HEK293 (cell line): ENCODE measurements around the gene CFHR3.

Experiments used
- MYNN ChIP-seq: fragments of 450-650 bp; formaldehyde crosslinking; IDR thresholded peaks from 2 replicates; pipeline ENCODE4 v1.5.1; 2016; ENCODE audit warnings: missing biosample characterization, missing genetic modification characterization, borderline replicate concordance
- YY1 ChIP-seq: fragments of 450-650 bp; formaldehyde crosslinking; IDR thresholded peaks from 2 replicates; pipeline ENCODE4 v1.5.1; 2018; ENCODE audit warnings: missing biosample characterization, missing genetic modification characterization
- ZBTB11 ChIP-seq: fragments of 450-650 bp; formaldehyde crosslinking; conservative IDR thresholded peaks from 2 replicates; pipeline ENCODE4 v1.5.1; 2016; ENCODE audit warnings: low read depth, missing biosample characterization, missing genetic modification characterization
- ZNF202 ChIP-seq: fragments of 450-650 bp; formaldehyde crosslinking; IDR thresholded peaks from 2 replicates; pipeline ENCODE4 v1.5.1; 2016; ENCODE audit warnings: missing biosample characterization, missing genetic modification characterization, borderline replicate concordance
- ZNF24 ChIP-seq: fragments of 450-650 bp; formaldehyde crosslinking; IDR thresholded peaks from 2 replicates; pipeline ENCODE4 v1.5.1; 2016; ENCODE audit warnings: missing biosample characterization, missing genetic modification characterization
- ZNF561 ChIP-seq: fragments of 450-650 bp; IDR thresholded peaks from 2 replicates; pipeline ENCODE4 v1.5.1; 2018; ENCODE audit warnings: missing biosample characterization, missing genetic modification characterization, borderline replicate concordance
- ZNF692 ChIP-seq: fragments of 450-650 bp; formaldehyde crosslinking; IDR thresholded peaks from 2 replicates; pipeline ENCODE4 v1.5.1; 2016; ENCODE audit warnings: missing biosample characterization, missing genetic modification characterization
- ZNF785 ChIP-seq: fragments of 450-650 bp; formaldehyde crosslinking; IDR thresholded peaks from 2 replicates; pipeline ENCODE4 v1.5.1; 2016; ENCODE audit warnings: missing biosample characterization, missing genetic modification characterization
- ZSCAN30 ChIP-seq: fragments of 450-650 bp; IDR thresholded peaks from 2 replicates; pipeline ENCODE4 v1.5.1; 2018; ENCODE audit warnings: missing biosample characterization, mild to moderate bottlenecking, missing genetic modification characterization, moderate library complexity
- TF ChIP-seq, protein P1 (sequence below): fragments of 450-650 bp; formaldehyde crosslinking; IDR thresholded peaks from 2 replicates; pipeline ENCODE4 v1.5.1; 2016; ENCODE audit warnings: missing biosample characterization, missing genetic modification characterization
- TF ChIP-seq, protein P2 (sequence below): fragments of 450-650 bp; formaldehyde crosslinking; IDR thresholded peaks from 2 replicates; pipeline ENCODE4 v1.5.1; 2016; ENCODE audit warnings: missing biosample characterization, missing genetic modification characterization, low read depth
- TF ChIP-seq, protein P3 (sequence below): fragments of 450-650 bp; formaldehyde crosslinking; optimal IDR thresholded peaks from 2 replicates; pipeline ENCODE3; 2016; ENCODE audit warnings: missing biosample characterization, mild to moderate bottlenecking, missing genetic modification characterization

DNA sequence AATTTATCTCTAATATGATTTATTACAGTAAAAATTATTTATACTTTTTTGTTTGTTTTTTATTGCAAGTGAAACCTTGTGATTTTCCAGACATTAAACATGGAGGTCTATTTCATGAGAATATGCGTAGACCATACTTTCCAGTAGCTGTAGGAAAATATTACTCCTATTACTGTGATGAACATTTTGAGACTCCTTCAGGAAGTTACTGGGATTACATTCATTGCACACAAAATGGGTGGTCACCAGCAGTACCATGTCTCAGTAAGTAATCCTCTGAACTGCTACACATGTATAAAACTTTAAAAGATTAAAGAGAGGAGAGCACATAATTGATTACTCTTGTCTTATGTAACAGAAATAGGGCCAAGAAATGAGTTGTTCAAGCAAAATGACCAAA, 4.5 kb downstream of the CFHR3 start:
- no peak for TF ChIP-seq ZSCAN30 (tag by site-specific recombination)
- no peak for TF ChIP-seq ZNF785 (tag by site-specific recombination)
- TF ChIP-seq, protein P1, sequence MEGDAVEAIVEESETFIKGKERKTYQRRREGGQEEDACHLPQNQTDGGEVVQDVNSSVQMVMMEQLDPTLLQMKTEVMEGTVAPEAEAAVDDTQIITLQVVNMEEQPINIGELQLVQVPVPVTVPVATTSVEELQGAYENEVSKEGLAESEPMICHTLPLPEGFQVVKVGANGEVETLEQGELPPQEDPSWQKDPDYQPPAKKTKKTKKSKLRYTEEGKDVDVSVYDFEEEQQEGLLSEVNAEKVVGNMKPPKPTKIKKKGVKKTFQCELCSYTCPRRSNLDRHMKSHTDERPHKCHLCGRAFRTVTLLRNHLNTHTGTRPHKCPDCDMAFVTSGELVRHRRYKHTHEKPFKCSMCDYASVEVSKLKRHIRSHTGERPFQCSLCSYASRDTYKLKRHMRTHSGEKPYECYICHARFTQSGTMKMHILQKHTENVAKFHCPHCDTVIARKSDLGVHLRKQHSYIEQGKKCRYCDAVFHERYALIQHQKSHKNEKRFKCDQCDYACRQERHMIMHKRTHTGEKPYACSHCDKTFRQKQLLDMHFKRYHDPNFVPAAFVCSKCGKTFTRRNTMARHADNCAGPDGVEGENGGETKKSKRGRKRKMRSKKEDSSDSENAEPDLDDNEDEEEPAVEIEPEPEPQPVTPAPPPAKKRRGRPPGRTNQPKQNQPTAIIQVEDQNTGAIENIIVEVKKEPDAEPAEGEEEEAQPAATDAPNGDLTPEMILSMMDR (tag by site-specific recombination), result no peak
- no peak for TF ChIP-seq ZNF561 (tag by site-specific recombination)
- no peak for TF ChIP-seq YY1 (tag by site-specific recombination)
- TF ChIP-seq ZBTB11 (tag by site-specific recombination), result no peak
- TF ChIP-seq, protein P2, sequence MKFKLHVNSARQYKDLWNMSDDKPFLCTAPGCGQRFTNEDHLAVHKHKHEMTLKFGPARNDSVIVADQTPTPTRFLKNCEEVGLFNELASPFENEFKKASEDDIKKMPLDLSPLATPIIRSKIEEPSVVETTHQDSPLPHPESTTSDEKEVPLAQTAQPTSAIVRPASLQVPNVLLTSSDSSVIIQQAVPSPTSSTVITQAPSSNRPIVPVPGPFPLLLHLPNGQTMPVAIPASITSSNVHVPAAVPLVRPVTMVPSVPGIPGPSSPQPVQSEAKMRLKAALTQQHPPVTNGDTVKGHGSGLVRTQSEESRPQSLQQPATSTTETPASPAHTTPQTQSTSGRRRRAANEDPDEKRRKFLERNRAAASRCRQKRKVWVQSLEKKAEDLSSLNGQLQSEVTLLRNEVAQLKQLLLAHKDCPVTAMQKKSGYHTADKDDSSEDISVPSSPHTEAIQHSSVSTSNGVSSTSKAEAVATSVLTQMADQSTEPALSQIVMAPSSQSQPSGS (tag by site-specific recombination), result no peak
- no peak for TF ChIP-seq ZNF202 (tag by site-specific recombination)
- no peak for TF ChIP-seq ZNF24 (tag by site-specific recombination)
- TF ChIP-seq, protein P3, sequence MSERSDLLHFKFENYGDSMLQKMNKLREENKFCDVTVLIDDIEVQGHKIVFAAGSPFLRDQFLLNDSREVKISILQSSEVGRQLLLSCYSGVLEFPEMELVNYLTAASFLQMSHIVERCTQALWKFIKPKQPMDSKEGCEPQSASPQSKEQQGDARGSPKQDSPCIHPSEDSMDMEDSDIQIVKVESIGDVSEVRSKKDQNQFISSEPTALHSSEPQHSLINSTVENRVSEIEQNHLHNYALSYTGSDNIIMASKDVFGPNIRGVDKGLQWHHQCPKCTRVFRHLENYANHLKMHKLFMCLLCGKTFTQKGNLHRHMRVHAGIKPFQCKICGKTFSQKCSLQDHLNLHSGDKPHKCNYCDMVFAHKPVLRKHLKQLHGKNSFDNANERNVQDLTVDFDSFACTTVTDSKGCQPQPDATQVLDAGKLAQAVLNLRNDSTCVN, result no peak
- no peak for TF ChIP-seq ZNF692 (tag by site-specific recombination)
- TF ChIP-seq MYNN (tag by site-specific recombination), result no peak
